ENCODE measurements around the gene FAT3.

The FAT3 gene

DNA sequence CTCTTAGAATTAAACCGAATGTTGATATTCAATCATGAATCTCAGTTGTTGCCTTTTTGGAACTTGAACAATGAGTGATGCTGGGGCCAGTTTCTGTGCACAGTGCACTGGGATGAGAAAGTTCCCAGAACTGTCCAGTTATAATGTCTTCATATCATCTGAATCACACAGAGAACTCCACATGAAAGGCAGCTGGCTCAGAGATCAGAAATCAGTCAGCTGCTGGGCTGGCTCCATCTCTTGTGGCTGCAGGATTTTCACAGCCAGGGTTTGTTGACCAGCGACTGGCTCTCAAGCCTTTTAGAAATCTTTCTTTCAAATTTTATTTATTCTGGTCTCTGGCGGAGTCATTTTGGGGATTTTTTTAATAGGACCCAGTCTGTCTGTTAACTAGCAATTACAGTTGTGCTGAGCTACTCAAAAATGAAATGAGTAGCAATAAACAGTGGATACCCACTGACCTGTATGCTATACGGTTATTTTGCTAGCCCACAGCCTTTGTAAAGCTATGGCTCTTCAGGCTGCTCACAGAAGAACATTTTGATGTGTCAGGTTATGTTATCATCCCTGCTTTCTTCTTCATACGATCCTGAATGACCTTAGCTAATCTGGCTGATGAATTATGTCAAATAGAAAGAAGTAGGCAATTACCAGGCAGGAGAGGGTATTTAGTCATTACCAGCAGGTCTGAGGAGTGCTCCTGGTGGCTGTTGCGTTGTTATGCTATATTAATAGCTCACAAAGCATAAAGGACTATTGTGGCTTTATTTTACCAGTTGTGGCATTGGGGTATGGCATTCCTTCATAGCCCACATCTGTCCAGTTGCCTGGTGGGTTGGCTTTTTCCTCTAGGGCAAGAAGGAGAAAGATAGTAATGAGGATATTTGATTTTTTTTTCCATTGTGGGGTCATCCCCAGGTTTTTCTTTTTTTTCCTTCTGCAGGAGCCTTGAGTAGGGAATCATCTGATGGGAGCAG is 3.6 kb downstream of the FAT3 start:
- DNase-seq (ENCODE audit: low read depth) = no peak

DNA sequence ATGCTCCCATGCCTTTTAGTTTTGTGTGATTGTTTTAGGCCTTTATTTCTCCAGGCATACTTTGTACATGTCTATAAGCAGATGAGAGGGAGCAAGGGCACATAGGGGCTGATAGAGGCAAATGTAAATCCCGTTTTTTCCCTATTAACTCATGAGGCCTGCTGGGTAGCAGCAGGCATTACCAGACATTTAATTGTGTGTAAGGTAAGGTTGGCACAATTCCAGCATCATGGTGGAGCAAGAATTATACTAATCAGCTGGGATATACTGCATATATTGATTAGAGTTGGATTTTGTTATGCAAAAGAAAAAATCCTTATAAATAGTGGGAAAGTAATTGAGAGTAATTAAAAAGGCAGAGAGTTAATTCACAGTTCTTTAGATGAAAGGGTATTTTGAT is 12.2 kb downstream of the FAT3 start:
- DNase-seq (ENCODE audit: low read depth) = no peak

DNA sequence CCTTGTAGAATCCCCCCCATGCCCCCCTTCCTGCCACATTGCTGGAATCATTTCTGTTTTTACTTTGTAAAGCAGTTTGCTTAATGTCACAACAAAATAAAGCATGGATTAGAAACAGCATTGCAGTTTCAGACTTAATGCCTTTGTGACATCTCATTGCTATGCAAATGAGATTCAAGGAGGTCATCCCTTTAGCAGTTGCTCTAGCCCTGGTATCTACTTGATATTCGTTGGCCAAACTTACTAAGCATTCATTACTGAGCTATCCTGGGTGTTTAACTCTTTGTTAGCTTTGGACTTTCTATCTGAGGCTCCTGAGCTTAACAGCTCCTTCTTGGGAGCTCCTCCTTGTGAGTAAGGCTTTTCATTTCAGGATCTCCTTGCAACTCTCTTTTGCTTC is 16.3 kb downstream of the FAT3 start:
- no peak for DNase-seq (ENCODE audit: low read depth)

DNA sequence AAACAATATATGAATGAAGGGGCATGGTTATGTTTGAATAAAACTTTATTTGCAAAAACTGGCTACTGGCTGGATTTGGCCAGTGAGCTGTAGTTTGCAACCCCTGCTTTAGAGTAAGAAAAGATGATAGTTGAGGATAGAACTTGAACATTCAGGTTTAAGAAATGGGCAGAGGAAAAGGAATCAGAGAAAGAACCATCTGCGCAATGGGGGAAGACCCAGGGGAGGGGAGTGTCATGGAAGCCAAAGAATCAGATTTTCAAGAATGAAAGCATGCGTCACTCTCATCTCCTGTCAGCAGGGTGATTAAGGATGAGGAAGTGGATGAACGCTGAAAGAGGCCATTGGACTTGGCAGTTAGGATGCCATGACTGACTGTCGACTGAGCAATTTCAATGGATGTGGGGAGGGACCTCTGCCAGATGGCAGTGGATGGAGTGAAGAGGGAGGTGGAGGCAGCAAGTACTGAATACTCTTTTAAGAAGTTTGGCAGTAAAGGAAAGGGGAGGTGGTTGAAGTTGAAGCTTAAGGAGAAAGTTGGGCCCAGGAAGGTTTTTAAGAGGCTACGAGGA is 21.2 kb downstream of the FAT3 start:
- DNase-seq (ENCODE audit: low read depth) = no peak

DNA sequence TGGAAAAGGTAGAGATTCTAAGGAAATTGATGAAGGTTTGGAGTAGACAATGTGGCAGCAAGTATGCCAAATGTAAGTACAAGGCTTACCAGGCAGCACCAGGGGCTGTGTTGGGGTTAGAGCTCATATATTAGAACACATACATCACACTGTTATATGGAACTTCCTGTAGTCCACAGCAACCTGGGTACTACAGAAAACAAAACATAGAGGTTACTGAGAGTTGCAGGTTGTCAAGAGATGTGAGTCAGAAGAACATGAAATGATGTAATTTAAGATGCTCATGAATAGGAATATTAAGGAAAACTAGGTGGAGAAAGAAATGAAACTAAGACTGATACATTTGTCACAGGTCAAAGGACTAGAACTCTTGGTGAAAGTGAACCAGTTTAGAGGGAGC is 22.0 kb downstream of the FAT3 start:
- DNase-seq (ENCODE audit: low read depth) = no peak

DNA sequence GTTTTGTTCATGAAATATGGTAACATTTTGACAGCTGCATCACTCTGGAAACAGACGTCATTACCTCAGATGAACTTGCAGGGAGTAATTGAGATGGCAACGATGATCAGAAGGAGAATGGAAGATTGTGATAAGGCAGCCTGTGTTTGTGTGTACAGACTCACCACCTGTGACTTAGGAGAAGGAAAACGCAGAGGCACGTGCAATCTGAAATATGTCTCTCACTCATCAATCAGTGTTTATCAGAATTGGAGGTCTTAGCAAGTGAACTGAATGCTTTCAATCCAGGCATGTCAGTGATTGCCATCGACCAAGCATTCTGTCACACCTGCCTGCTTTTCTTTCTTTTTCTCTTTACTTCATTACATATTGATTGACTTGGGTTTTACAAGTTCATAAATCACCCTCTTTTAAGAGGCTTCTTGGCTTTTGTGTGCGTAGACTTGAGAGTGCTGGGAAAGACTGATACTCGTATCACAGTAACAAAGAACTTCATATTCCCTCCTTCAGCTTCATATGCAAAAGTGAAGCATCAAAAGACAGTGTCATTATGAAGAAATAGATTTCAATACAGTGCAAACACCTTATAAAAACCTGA is 24.6 kb downstream of the FAT3 start:
- no peak for DNase-seq (ENCODE audit: low read depth)

DNA sequence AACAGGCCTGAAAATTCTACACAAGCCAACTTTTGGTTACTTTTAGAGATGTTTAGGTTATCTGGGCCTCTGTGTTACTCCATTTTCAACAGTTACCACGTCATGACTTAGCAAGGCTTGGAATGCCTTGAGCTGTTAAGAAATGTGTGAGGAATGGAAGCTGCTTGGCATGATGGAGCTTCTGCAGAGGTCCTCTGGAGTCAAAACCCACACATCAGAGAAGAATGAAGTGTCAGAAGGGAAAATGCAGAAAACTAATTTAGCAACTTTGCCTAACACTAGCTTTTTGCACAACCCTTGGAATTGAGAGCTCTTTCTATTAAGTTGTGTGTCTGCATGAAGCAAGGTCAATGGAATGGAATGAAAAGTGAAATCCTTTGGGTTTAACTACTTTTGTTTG is 27.4 kb downstream of the FAT3 start:
- peak; percentile 81 for DNase-seq (ENCODE audit: low read depth)

DNA sequence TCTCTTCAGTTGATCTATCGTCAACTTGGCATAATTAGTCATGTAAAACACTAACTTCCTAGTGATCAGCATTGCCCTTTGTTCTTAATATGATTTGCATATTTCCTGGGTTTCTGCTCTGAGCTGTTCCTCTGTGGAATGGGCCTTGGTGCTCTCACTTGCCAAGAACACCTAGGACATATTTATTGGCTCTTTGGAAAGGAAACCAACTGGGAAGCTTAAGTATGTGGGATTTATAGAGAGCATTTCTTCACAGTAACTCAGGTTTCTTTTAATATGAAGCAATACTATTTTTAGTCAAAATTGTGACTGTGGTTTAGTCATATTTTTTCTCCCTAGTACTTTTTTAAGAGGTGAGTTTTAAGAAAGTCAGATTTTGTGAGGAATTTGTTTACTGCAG is 28.8 kb downstream of the FAT3 start:
- DNase-seq (ENCODE audit: low read depth) = no peak

DNA sequence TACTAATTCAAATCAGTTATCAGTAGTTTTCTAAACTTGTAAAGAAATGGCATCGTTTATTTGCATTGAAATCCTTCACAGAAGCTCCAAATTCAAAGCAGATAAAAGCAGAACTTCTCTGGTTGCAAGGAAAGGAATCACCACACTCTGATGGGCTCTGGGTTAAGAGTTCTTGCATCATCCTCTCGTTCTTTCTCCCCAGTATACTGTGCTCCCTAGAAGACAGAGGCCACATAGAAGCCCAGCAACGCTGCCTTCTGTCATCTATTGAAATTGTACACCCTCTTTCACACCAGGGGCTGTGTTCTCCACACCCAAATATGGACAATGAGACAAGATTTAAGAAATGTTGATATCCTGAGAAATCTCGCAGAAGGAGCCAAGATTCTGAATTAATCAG is 29.3 kb downstream of the FAT3 start:
- no peak for DNase-seq (ENCODE audit: low read depth)

DNA sequence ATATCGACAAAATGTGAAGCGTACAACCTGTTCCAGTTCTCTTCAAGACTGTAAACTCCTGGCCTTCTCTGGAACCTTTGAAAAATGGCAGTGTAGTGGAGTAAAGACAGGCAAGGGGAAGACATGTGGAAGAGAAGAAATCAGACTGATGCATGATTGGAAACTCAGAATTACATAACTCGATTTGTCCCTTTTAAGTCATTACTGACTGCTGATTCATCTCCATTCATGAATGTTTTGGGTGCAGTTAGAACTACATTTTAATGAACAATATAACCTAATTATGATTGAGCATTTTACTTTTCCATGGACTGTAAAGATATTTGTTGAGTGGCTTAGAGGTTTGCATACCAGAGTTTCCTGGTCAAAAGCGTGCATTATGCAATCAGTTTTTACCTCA is 32.9 kb downstream of the FAT3 start:
- no peak for DNase-seq (ENCODE audit: low read depth)

DNA sequence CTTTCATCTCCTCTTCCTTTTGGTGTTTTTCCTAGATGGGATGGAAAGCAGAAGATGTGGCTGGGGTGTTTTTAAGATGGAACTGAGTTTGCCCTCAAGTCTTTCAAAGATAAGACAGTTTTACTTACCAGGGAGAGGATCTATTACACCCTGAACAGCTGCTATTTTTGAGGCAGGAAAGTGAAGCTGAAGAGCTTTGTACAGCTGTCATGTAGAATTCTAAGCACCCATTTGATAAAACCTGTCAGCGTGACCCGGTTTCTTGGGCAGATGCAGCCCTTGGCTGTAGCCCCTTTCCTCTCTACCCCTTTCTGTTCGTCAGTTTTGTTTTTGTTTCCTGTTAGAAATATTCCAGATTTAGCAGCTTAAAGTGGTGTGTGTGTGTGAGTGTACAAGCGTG is 35.2 kb downstream of the FAT3 start:
- no peak for DNase-seq (ENCODE audit: low read depth)

DNA sequence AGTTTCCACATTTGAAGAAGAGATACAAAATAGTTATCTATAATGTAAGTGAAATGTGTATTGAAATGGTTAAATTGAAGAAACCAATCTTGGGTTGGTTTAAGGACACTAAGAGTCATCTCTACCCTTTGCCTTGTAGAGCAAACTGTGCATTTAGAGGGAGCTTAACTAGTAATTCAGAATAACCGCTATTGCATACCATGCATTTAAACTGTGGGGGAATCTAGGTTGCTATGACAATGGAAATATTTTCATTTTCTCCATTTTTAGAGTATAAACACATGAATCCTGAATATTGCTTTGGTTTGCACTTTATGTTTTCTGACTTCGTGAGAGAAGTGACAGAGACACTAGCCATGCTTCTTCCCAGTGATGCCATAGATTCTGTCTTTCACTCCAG is 39.7 kb downstream of the FAT3 start:
- DNase-seq (ENCODE audit: low read depth) = peak; percentile 14

DNA sequence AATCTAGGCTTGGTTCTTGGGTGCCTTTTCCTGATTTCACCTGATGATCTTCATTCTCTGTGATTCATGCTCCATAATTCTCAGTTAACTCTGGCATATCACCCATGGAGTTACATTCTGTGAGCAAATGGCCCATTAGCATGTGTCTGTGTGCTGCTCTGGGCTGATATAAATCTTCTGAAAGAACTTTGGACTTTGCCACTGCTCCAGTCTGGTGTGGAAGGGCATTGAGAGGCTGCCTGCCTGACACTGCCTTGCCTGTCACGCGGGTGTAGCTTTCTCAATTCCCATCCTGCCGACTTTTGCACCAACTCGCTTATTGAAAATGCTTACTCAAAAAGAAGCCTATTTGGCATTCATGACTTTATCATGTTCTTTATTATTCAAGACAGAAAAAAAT is 42.2 kb downstream of the FAT3 start:
- DNase-seq (ENCODE audit: low read depth) = no peak

DNA sequence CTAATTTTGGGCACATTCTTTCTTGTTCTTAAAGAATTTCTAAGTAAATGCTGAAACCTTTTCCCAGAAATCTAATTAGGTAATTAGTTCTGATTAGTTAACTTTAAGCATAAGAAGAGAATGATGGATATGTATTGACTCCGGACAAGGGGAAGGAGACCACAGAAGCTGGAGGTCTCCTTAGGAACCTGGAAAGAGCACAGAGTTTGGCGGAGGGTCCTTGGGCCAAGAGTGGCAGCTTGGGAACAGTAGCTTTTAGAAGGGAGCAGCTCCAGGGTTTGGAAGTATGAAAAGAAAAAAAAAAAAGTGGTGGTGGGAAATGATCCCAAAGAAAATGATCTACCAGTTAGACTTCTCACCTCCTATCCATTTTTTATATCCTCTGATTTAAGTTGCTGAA is 42.7 kb downstream of the FAT3 start:
- DNase-seq (ENCODE audit: low read depth) = no peak

DNA sequence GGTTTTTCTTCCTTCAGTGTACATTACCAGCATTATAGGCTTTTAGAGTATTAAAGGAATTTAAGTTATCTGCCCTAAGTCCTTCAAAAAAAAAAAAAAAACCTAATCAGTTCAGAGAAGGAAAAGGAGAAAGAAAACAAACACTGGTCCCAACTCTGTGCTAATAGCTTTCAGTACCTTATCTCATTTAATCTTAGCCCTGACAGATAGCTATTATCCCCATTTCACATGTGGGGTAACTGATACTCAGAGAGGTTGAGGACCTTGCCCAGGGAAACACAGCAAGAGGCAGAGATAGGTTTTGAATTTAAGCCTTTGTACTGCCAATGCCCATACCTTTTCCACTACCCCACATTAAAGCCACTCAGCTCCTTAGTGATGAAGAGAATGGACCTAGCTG is 43.4 kb downstream of the FAT3 start:
- no peak for DNase-seq (ENCODE audit: low read depth)

DNA sequence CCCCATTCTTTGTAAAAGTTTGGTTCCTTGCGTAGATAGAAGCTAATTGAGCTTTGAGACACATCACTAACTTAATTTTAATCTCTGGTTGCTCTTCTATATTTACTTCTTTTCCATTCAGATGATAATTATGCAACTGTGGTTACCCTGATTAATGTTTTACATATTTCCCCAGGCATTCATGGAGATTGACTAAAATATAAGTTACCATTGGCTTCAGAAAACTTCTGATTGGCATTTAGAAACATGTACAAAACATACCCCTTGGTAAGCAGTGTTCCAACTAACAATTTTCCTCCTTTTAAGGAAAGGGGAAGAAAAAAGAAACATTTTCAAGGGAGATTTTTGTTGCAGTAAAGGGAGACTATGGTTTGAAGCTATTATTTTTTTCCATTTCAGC is 43.9 kb downstream of the FAT3 start:
- no peak for DNase-seq (ENCODE audit: low read depth)

DNA sequence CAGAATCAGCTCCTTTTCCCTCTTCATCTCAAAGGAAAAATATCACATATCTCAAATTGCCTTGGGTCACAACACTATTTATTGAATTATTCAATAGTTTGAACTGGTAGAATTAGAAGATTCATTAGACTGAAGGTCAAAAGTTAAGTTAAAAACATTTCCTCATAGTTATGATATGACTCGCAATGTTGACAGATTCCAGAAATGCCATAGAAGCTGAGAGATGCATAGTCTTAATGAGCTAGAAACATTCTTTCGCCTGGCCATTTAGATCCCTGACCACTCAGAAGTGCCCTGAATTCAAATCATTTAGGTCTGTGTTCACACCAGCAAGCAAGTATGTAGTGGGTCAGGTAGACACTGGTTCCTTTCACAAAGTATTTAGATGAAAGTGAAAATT is 44.4 kb downstream of the FAT3 start:
- DNase-seq (ENCODE audit: low read depth) = peak; percentile 66

DNA sequence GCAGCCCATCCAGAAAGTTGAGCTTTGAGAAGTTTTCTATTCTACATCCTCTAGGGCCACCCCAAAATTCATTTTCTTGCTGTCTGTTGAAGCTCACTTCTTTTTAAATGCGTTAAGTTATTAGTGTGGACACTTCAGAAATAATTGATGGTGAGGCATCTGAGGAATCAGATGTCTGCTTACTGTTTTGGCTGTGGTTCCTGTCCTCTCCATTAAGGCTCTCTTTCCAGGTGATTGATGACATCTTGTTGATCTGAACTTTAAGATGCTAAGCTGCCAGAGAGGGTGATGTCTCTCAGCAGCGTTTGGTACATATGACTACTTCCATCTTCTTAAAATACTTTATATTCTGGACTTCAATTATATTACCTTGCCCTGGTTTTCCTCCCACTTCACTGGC is 45.2 kb downstream of the FAT3 start:
- DNase-seq (ENCODE audit: low read depth) = no peak

DNA sequence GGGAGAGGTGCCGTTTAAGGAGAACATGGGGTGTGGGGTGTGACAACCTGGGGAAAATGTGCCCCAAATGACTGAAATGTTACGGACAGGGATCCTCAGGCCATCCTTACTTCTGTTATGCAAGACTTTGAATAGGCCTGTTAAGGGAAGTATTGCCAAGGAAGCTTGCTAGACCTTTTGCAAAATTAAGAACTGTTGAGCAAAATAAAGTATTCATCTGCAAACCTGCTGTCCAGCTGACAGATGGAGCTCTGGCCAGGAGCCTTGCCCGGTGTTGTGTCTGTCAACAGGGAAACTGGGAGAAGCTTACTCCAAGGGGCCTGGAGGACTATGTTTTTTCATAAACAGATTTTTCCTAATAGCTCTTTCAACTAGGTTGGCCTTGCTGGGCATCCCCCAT is 48.0 kb downstream of the FAT3 start:
- DNase-seq (ENCODE audit: low read depth) = no peak
